Esophagus muscularis mucosa (tissue), 4 donors: ENCODE data around the gene CLDN10. TPM values are rescaled to one million over a fixed set of nuclear protein-coding genes. Genes with fewer than 3 reads are reported as not detected.

ENCODE experiments used
- DNase-seq: peaks from one replicate; pipeline ENCODE4 v3.0.0-alpha.2; 2017; ENCODE audit errors: extremely low spot score
- H3K27ac ChIP-seq, 4 donors: fragments of 200-600 bp; sonication (generic); replicated peaks in 1 of 4; 1 replicate in 3 of 4; 2 replicates in 1 of 4; pipeline ENCODE4 v1.5.1; 2016 to 2019; ENCODE audit warnings: mild to moderate bottlenecking in 1 of 4
- H3K27me3 ChIP-seq, 4 donors: fragments of 200-600 bp; sonication (generic); one replicate each; pipeline versions ENCODE4 v1.5.1 to v1.6.0; 2016 to 2019
- H3K36me3 ChIP-seq, 4 donors: fragments of 200-600 bp; sonication (generic); one replicate each; pipeline ENCODE4 v1.5.1; 2016 to 2019
- H3K4me1 ChIP-seq, 4 donors: fragments of 200-600 bp; sonication (generic); one replicate each; pipeline ENCODE4 v1.5.1; 2016 to 2019
- H3K4me3 ChIP-seq, 4 donors: fragments of 200-600 bp; sonication (generic); 1 replicate in 2 of 4; 2 replicates in 2 of 4; pipeline ENCODE4 v1.5.1; 2016 to 2019; ENCODE audit warnings: mild to moderate bottlenecking in 4 of 4, moderate library complexity in 1 of 4
- H3K9me3 ChIP-seq, 4 donors: fragments of 200-600 bp; sonication (generic); 1 replicate in 3 of 4; 2 replicates in 1 of 4; pipeline ENCODE4 v1.5.1; 2016 to 2019
- EP300 ChIP-seq: sonication (generic); formaldehyde crosslinking; IDR thresholded peaks from one replicate; pipeline ENCODE4 v1.6.1; 2017; ENCODE audit warnings: antibody characterized with exemption
- POLR2A ChIP-seq: fragments of 450-650 bp; IDR thresholded peaks from one replicate; pipeline ENCODE4 v1.6.1; 2017; ENCODE audit warnings: antibody characterized with exemption, moderate library complexity, mild to moderate bottlenecking, low read depth
- POLR2AphosphoS5 ChIP-seq, 2 donors: sonication (generic); formaldehyde crosslinking; IDR thresholded peaks; one replicate each; pipeline ENCODE4 v1.6.1; 2017; ENCODE audit warnings: antibody characterized with exemption in 2 of 2
- WGBS: methylation state at CpG from one replicate; pipeline ENCODE4 v1.1.5; 2018; 5-methylcytosine and 5-hydroxymethylcytosine counted together
- intact Hi-C: fragments of 100-400 bp; cut with DNase I; formaldehyde crosslinking; loops from one replicate; pipeline ENCODE4 v1.15.1; 2023
- total RNA-seq, 4 donors: library from RNA; depleted of rRNA; stranded (reverse); fragments of >200 nt; gene quantifications; one replicate each; pipeline versions ENCODE4 v1.1.0 to v1.2.1, GENCODE V29; 2016
- TF ChIP-seq, protein P1 (sequence below), 3 experiments: fragments of 200-600 bp in 2 of 3; fragments of 450-650 bp in 1 of 3; sonication (generic) in 2 of 3; IDR thresholded peaks; one replicate each; pipeline ENCODE4 v1.5.1; 2017 to 2019; ENCODE audit warnings: antibody characterized with exemption in 3 of 3, mild to moderate bottlenecking in 2 of 3, moderate library complexity in 1 of 3

The CLDN10 gene
- total RNA-seq, 4 donors from 2014 or later, result 1.2 to 1.9 TPM; not detected in 2

DNA sequence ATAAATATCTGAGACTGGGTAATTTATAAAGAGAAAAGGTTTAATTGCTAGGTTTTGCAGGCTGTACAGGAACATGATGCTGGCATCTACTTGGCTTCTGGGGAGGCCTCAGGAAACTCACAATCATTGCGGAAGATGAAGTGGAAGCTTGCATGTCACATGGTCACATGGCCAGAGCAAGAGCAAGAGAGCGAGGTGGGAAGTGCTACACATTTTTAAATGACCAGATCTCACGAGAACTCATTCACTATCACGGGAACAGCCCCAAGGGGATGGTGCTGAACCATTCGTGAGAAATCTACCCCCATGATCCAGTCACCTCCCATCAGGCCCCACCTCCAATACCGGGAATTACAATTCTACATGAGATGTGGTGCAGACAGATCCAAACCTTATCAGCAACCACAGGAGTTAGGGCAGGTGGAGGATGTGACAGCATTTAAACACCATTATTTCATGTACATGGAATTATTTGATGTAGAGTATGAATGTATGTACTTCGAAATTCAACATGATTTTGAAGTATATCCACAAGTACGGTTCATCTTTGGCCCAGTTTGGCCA, 10.5 kb upstream of the CLDN10 start:
- DNase-seq, result no peak
- TF ChIP-seq EP300 (no peak), POLR2AphosphoS5 (IDR thresholded peaks at IDR 0.05) (no peak), POLR2A (no peak)
- TF ChIP-seq, protein P1, sequence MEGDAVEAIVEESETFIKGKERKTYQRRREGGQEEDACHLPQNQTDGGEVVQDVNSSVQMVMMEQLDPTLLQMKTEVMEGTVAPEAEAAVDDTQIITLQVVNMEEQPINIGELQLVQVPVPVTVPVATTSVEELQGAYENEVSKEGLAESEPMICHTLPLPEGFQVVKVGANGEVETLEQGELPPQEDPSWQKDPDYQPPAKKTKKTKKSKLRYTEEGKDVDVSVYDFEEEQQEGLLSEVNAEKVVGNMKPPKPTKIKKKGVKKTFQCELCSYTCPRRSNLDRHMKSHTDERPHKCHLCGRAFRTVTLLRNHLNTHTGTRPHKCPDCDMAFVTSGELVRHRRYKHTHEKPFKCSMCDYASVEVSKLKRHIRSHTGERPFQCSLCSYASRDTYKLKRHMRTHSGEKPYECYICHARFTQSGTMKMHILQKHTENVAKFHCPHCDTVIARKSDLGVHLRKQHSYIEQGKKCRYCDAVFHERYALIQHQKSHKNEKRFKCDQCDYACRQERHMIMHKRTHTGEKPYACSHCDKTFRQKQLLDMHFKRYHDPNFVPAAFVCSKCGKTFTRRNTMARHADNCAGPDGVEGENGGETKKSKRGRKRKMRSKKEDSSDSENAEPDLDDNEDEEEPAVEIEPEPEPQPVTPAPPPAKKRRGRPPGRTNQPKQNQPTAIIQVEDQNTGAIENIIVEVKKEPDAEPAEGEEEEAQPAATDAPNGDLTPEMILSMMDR (IDR thresholded peaks at IDR 0.05), result no peak
- Histone ChIP-seq H3K36me3 (no peaks in the 10 kb centered on the region), H3K27me3 (no peaks in the 10 kb centered on the region), H3K4me1 (no peaks in the 10 kb centered on the region), H3K9me3 (no peaks in the 10 kb centered on the region), H3K27ac (no peak overlapping the region), H3K4me3 (no peak overlapping the region)
- WGBS, result 92% methylated on average over 8 of the region's 8 CpGs
- intact Hi-C loops, result no loop called here

DNA sequence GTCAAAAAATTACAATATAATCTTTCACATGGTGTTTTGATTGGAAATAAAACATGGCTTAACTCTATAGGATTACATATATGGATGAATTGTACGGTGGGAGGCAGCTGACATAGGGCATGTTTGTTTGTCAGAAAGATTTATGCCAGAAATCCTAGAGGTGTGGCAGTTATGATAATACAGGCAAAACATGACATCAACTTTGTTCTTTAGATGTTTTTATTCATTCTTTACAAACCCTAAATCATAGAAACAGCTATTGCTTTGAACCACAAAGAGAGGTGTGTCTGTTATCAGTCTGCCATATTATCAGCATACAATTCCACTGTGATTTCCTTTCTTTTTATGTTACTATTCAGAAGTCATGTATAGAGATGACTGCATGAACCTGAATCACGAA, 8.2 kb upstream of the CLDN10 start:
- intact Hi-C loops, result no loop called here
- H3K4me3 ChIP-seq, result no peak overlapping the region
- no peak for TF ChIP-seq EP300
- no peak for TF ChIP-seq POLR2AphosphoS5 (IDR thresholded peaks at IDR 0.05)
- TF ChIP-seq, protein P1 (IDR thresholded peaks at IDR 0.05), result no peak
- no peaks in the 10 kb centered on the region for H3K9me3 ChIP-seq
- no peak for DNase-seq
- H3K4me1 ChIP-seq, result no peaks in the 10 kb centered on the region
- H3K27ac ChIP-seq, result no peak overlapping the region
- no peaks in the 10 kb centered on the region for H3K27me3 ChIP-seq
- H3K36me3 ChIP-seq, result no peaks in the 10 kb centered on the region
- WGBS, result 59% methylated on average over 2 of the region's 2 CpGs

GRCh38 chr13:95546919-95547318, 5.6 kb upstream of the CLDN10 start:
- H3K27me3 ChIP-seq, result peaks cover 0 to 24% (median 0%) of the 10 kb centered on the region in 4 donors
- intact Hi-C loops, result no loop called here
- no peak overlapping the region for H3K4me3 ChIP-seq
- TF ChIP-seq POLR2AphosphoS5 (IDR thresholded peaks at IDR 0.05) (no peak), EP300 (no peak), POLR2A (no peak)
- TF ChIP-seq, protein P1 (IDR thresholded peaks at IDR 0.05), result no peak
- 20% methylated on average over 3 of the region's 3 CpGs for WGBS
- DNase-seq, result no peak
- H3K36me3 ChIP-seq, result no peaks in the 10 kb centered on the region
- H3K4me1 ChIP-seq, result no peaks in the 10 kb centered on the region
- H3K9me3 ChIP-seq, result no peaks in the 10 kb centered on the region
- no peak overlapping the region for H3K27ac ChIP-seq

DNA sequence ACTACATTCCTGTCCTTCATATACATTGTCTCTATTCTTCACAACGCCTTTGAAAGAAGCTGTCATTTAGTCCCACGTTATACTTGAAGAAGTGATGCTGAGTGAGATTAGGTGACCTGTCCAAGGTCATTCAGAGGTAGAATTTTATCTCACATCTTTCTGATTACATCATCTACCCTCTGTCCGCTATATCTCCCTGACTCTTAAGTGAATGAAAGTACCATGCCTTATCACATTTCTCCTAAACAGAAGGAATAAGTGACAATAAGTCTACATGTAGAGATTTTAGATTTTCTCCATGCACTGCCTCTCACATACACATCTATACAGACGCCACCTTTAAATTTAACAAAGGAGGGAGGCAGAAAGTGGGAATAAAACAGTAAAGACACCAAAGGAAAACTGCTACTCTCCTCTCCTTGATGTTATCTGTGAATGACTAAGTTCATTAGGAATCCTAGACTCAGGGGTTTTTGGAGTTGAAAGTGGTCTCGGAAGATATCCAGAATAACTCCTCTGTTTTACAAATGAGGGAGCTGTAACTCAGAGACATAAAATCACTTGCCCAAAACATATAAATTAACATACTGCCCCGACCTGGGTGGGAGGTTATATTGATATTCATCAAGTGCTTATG, 4.9 kb upstream of the CLDN10 start:
- Histone ChIP-seq H3K27me3 (peaks cover 0 to 31% (median 6%) of the 10 kb centered on the region in 4 donors), H3K27ac (no peak overlapping the region), H3K4me3 (no peak overlapping the region), H3K36me3 (no peaks in the 10 kb centered on the region), H3K4me1 (peaks cover 0 to 5% (median 5%) of the 10 kb centered on the region in 4 donors), H3K9me3 (no peaks in the 10 kb centered on the region)
- intact Hi-C loops, result no loop called here
- WGBS, result 63% methylated on average over 6 of the region's 6 CpGs
- no peak for DNase-seq
- TF ChIP-seq, protein P1 (IDR thresholded peaks at IDR 0.05), result no peak
- TF ChIP-seq EP300 (no peak), POLR2AphosphoS5 (IDR thresholded peaks at IDR 0.05) (no peak), POLR2A (no peak)

DNA sequence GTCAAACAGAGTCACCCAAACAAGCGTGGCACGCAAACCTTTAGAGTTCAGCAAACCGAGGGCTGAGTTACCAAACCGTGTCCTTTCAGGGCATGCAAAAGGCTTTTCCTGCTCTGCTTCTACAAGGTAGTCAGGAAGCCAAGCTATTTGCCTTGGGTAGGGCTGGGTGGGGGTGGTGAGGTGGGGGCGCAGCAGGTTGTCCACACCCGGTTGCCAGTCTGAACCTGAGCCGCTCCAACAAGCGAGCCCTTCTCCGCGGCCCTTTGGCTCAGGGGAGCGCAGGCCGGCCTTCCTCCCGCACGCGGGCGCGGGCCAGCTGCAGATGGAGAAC, 347 bp upstream of the CLDN10 start:
- intact Hi-C loops, result no loop called here
- Histone ChIP-seq H3K9me3 (no peaks in the 10 kb centered on the region), H3K4me3 (peak overlapping the region in 2 of 4 donors; percentile 16 to 42), H3K4me1 (peaks cover 5 to 16% (median 14%) of the 10 kb centered on the region in 4 donors), H3K27me3 (peaks cover 0 to 55% (median 15%) of the 10 kb centered on the region in 4 donors), H3K36me3 (no peaks in the 10 kb centered on the region), H3K27ac (no peak overlapping the region)
- DNase-seq, result no peak
- TF ChIP-seq EP300 (no peak), POLR2AphosphoS5 (IDR thresholded peaks at IDR 0.05) (no peak), POLR2A (no peak)
- TF ChIP-seq, protein P1 (IDR thresholded peaks at IDR 0.05), result no peak
- WGBS, result 40% methylated on average over 13 of the region's 17 CpGs
